ENCODE data around the gene MXRA8.
A peak's percentile ranks its signal among the peaks of the same experiment; 100 is the strongest.

The MXRA8 gene

DNA sequence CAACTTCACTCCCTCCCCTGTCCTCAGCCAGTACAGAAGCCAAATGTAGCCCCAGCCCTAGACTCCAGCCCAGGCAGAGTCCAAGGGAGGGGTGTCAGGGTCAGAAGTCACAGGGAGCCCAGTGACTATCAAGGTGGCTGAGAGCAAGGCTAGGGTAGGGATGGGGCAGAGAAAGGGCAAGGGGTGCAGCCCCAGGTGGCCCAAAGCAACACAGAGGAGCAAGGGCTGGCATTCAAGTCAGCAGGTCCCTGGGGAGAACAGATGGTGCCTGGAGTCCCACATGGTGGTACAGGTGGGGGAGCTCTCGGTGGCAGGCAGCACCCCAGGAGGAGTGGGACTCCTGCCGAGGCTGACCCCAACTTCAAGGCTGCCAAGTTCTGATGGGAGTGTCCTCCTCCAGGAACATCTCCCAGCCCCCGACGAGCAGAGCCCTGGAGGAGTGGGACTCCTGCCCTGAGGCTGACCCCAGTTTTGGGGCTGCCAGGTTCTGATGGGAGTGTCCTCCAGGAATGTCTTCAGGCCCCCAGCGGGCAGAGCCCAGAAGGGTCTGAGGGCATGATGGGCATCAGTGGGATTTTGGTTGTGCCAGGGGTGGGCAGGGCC is 5.5 kb downstream of the MXRA8 start:
- DNase-seq (ENCODE audit: low read depth in 2 of 2), result no peak
- TF ChIP-seq, protein P1, sequence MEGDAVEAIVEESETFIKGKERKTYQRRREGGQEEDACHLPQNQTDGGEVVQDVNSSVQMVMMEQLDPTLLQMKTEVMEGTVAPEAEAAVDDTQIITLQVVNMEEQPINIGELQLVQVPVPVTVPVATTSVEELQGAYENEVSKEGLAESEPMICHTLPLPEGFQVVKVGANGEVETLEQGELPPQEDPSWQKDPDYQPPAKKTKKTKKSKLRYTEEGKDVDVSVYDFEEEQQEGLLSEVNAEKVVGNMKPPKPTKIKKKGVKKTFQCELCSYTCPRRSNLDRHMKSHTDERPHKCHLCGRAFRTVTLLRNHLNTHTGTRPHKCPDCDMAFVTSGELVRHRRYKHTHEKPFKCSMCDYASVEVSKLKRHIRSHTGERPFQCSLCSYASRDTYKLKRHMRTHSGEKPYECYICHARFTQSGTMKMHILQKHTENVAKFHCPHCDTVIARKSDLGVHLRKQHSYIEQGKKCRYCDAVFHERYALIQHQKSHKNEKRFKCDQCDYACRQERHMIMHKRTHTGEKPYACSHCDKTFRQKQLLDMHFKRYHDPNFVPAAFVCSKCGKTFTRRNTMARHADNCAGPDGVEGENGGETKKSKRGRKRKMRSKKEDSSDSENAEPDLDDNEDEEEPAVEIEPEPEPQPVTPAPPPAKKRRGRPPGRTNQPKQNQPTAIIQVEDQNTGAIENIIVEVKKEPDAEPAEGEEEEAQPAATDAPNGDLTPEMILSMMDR (IDR thresholded peaks at IDR 0.05; ENCODE audit: low read depth, low read length), result no peak
- no peak overlapping the region for H3K4me3 ChIP-seq (replicated peaks in 1 of 2; ENCODE audit: low read depth in 2 of 2, low read length in 2 of 2)

DNA sequence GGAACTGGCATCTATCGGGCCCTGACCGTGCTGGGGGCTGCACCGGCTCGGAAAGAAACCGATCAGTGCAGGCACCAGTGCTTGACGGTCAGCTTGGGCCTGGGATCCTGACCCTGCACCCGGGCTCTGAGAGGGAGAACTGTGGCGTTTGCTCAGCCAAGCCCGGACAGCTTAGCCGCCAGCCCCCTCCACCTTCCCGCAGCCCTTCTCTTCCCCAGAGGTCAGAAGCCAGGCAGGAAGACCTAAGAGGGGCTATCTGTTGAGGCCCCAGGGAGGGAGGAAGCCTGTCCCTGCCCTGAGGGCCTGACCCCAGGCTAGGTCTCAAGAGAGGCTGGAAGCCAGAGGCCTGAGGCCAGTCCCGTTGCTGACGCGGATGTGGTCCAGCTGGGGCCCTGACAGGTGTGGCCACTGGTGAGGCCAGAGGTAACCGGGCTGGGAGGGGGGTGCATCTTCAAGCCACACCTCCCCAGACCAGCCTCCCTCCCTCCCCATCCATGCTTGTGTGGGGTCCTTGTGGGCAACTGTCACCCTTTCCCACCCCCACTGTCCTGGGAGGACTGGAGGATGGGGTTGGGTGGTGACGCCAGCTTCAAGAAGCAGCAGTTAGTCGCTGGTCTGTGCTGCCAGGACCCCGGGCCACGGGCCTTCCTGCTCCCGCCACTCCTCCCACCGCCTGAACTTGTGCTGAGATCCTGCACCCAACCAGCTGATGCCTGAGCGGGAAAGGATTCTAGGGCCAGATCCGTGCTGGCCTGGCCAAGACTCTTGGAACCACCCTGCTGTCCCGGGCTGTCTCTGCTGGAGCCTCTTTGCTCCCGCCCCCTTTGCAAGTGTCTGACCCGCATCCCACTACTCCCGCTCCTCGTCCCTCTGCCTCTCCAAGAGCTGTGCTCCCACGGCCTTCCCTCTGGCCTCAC is 6.6 kb downstream of the MXRA8 start:
- TF ChIP-seq, protein P1 (IDR thresholded peaks at IDR 0.05; ENCODE audit: low read depth, low read length), result no peak
- peak overlapping the region; percentile 1 to 8 for H3K4me3 ChIP-seq (replicated peaks in 1 of 2; ENCODE audit: low read depth in 2 of 2, low read length in 2 of 2)
- DNase-seq (ENCODE audit: low read depth in 2 of 2), result peak in 1 of 2 donors; percentile 45

DNA sequence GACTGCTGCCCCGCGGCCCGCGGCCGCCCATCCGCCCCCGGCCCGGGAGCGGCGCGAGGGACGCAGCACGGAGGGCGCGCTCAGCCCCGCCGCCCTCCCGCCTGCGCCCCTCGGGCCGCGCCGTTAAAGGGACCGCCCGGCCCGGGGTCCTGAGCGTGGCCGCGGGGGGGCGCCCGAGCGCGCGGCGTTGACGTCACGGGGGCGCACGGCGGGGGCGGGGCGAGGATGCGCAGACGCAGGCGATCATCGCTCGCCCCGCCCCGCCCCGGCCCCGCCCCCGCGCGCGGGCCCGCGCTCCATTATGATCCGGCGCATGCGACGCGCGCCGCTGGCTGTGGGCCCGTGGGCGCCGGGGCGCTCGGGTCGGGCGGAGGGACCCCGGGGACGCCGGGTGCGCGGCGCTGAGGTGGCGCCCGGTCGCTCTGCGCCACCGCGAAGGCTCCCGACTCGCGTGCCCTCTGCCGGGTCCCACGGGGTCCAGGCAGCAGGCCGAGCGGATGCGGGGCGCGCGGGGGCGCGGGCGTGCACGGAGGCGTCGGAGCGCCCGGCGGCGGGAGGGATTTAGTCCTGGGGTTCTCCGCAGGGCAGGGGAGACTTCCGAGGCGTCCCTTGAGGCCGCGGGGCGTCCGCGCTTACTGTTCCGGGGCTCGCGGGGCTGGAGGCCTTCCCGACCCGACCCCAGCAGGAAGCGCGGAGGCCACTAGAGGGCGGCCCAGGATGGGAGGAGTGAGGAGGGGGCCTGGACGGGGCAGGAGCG is 8.9 kb downstream of the MXRA8 start, which contains the start of gene DVL1:
Gene DVL1, minus strand, starts transcription at position 163 of the 757 bp plus-strand sequence. CDS start 353 bp downstream, outside the sequence.
- peak; percentile 53 to 70 for DNase-seq (ENCODE audit: low read depth in 2 of 2)
- peak within 1 kb of the TSS; percentile 73 to 74 for H3K4me3 ChIP-seq (replicated peaks in 1 of 2; ENCODE audit: low read depth in 2 of 2, low read length in 2 of 2)
- TF ChIP-seq, protein P1 (IDR thresholded peaks at IDR 0.05; ENCODE audit: low read depth, low read length), result peak; percentile 47

DNA sequence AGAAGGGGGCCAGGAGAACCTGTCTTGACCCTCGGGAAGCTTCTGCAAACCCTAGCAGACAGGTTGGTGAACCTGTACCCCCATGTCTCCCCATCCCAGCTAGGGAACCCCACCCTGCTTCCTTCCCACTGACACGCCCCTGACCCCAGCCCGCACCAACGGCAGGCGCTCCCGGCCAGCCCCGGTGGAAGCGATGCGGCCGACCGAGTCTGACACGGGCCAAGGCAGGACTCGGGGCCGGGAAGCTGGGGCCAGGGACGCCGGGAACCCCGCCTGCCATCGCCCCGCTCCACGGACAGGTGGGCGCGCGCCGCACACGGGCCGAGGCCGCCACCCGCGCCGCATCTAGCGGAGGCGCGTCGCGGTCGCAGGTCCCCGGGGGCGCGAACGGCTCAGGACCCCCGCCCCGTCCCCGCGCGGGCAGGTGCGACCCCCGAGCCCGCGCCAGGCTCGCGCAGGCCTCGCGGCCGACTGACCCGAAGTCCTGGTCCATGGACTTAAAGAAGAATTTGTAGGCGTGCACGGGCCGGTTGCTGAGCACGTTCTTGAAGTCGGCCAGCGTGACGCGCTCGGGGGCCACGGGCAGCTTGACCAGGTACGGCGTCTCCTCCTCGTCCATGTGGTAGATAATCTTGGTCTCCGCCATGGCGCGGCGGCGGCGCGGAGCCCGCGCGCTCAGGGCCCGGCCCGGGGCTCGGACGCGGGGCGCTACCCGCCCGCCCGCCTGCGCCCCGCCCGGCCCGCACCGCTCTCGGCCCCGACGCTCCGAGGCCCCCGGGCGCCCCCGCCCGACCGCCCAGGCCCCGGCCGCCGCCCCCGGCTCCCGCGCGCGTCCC is 9.7 kb downstream of the MXRA8 start:
- DNase-seq (ENCODE audit: low read depth in 2 of 2), result peak; percentile 47 to 55
- TF ChIP-seq, protein P1 (IDR thresholded peaks at IDR 0.05; ENCODE audit: low read depth, low read length), result no peak
- H3K4me3 ChIP-seq (replicated peaks in 1 of 2; ENCODE audit: low read depth in 2 of 2, low read length in 2 of 2), result peak overlapping the region; percentile 73 to 74

DNA sequence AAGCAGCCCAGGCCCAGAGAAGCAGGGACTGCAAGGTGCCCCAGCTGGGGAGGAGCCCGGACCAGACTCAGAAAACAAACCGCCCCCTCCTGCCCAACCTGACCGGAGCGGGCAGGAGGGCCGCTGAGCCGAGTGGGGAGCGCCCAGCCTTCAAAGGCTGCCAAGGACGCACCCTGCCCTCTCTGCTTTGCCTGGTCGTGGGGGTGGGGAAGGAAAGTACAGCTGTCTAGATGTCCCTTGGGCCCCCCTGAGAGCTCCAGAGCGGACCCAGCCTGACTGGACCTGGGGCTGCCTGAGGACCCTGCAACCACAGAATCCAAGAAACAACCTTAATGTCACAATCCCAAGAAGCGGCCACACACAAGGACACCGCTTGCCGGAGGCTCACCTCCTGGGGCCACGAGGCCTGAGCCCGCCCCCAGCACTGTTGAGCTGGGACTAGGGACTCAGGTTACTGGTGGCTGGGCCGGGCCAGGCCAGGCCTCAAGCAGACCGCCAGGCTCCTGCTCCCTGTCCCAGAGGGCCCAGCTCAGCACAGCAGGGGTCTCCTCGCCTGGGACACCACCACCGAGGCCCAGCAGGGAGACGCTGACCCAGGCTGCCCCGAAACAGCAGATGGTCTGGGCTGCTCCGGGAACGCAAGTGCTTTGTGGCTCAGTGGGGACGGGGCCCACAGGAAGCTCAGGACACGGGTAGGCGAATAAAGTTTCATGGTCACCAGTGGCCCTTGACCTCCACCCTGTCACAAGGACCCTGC is 10.5 kb downstream of the MXRA8 start:
- TF ChIP-seq, protein P1 (IDR thresholded peaks at IDR 0.05; ENCODE audit: low read depth, low read length), result no peak
- DNase-seq (ENCODE audit: low read depth in 2 of 2), result peak in 1 of 2 donors; percentile 31
- H3K4me3 ChIP-seq (replicated peaks in 1 of 2; ENCODE audit: low read depth in 2 of 2, low read length in 2 of 2), result peak overlapping the region; percentile 61 to 74

Measured in cardiac fibroblast (primary cell).